Activated CD8-positive, alpha-beta T cell treated with anti-CD3 and anti-CD28 coated beads, Interleukin-2, amount 10 ng/mL, durations not matched to agents 7 days and 5 days (primary cell): Measurements from ENCODE around the gene BMPR1B. TPM values are rescaled to one million over a fixed set of nuclear protein-coding genes. Genes with fewer than 3 reads are reported as not detected.
"Not testable (repeated sequence)": the region's sequence is repeated elsewhere in the genome, so short reads cannot be mapped to it uniquely, and the experiment has no call there.

ENCODE experiments used
- ATAC-seq: fragments of 150-1000 bp; cut with Tn5 transposase; one replicate; pipeline ENCODE4 v1.10.0; 2021; ENCODE audit warnings: moderate library complexity
- CTCF ChIA-PET: fragments of 350-600 bp; sonication (Branson Sonifier 250); formaldehyde crosslinking; loops from one replicate; lab custom pipeline; 2021; ENCODE audit warnings: antibody characterized with exemption; lab: Charles Lee
- POLR2A ChIA-PET: fragments of 350-600 bp; sonication (Branson Sonifier 250); formaldehyde crosslinking; loops from one replicate; lab custom pipeline; 2021; ENCODE audit warnings: antibody characterized with exemption; lab: Charles Lee
- DNase-seq: peaks from one replicate; pipeline ENCODE4 v3.0.0-alpha.2; 2020
- H3K27ac Mint-ChIP-seq: one replicate; pipeline ENCODE4 v1.8.0; 2021; ENCODE audit warnings: mild to moderate bottlenecking, mixed read lengths
- H3K27me3 Mint-ChIP-seq: one replicate; pipeline ENCODE4 v1.8.0; 2021; ENCODE audit warnings: low read depth, mixed read lengths
- H3K36me3 Mint-ChIP-seq: one replicate; pipeline ENCODE4 v1.8.0; 2021; ENCODE audit warnings: low read depth, mixed read lengths
- H3K4me1 Mint-ChIP-seq: one replicate; pipeline ENCODE4 v1.8.0; 2021; ENCODE audit warnings: low read depth, mixed read lengths
- H3K4me3 Mint-ChIP-seq: one replicate; pipeline ENCODE4 v1.8.0; 2021; ENCODE audit warnings: mild to moderate bottlenecking, mixed read lengths
- H3K9me3 Mint-ChIP-seq: one replicate; pipeline ENCODE4 v1.8.0; 2022; ENCODE audit warnings: mixed read lengths; ENCODE audit not compliant: insufficient read depth
- total RNA-seq, 2 experiments: library from RNA; stranded (reverse); gene quantifications; one replicate each; pipeline ENCODE4 v1.2.3, GENCODE V29; 2021

BMPR1B gene
- total RNA-seq, 2 experiments from 2014 or later, result not detected

- no peak overlapping the region for H3K27ac Mint-ChIP-seq
- no peaks in the 10 kb centered on the region for H3K9me3 Mint-ChIP-seq
- H3K36me3 Mint-ChIP-seq, result no peaks in the 10 kb centered on the region
- no peak for ATAC-seq
- H3K4me1 Mint-ChIP-seq, result no peaks in the 10 kb centered on the region
- CTCF ChIA-PET, result no interaction called here
- H3K27me3 Mint-ChIP-seq, result peaks cover 2% of the 10 kb centered on the region
- POLR2A ChIA-PET, result no interaction called here
- no peak overlapping the region for H3K4me3 Mint-ChIP-seq
- no peak for DNase-seq
These were observed 351.2 kb downstream of the BMPR1B start for GRCh38 chr4:95108883-95109421.

- H3K27ac Mint-ChIP-seq, result no peak overlapping the region
- H3K27me3 Mint-ChIP-seq, result peaks cover 5% of the 10 kb centered on the region
- no peaks in the 10 kb centered on the region for H3K9me3 Mint-ChIP-seq
- H3K36me3 Mint-ChIP-seq, result no peaks in the 10 kb centered on the region
- no peak overlapping the region for H3K4me3 Mint-ChIP-seq
- ATAC-seq (no peak), DNase-seq (no peak)
- ChIA-PET POLR2A (no interaction called here), CTCF (no interaction called here)
- no peaks in the 10 kb centered on the region for H3K4me1 Mint-ChIP-seq
These were observed 356.8 kb downstream of the BMPR1B start for GRCh38 chr4:95114521-95114920.

GRCh38 chr4:95118497-95118896 is 360.7 kb downstream of the BMPR1B start:
- CTCF ChIA-PET, result no interaction called here
- H3K27ac Mint-ChIP-seq, result no peak overlapping the region
- POLR2A ChIA-PET, result no interaction called here

GRCh38 chr4:95120456-95120855 is 362.7 kb downstream of the BMPR1B start:
- no peaks in the 10 kb centered on the region for H3K36me3 Mint-ChIP-seq
- no peaks in the 10 kb centered on the region for H3K9me3 Mint-ChIP-seq
- H3K4me1 Mint-ChIP-seq, result no peaks in the 10 kb centered on the region
- ChIA-PET CTCF (no interaction called here), POLR2A (interaction anchor here (0.6 kb wide), 1 partner anchor 195 kb away, joined by 3 read pairs; no protein-coding TSS in a partner anchor)
- H3K4me3 Mint-ChIP-seq, result no peak overlapping the region
- DNase-seq, result no peak
- no peak for ATAC-seq
- no peak overlapping the region for H3K27ac Mint-ChIP-seq
- H3K27me3 Mint-ChIP-seq, result no peaks in the 10 kb centered on the region

More at GRCh38 chr4:95118497-95118896, 360.7 kb downstream of the BMPR1B start:
- H3K9me3 Mint-ChIP-seq, result no peaks in the 10 kb centered on the region
- no peak for ATAC-seq
- no peak for DNase-seq
- H3K27me3 Mint-ChIP-seq, result peaks cover 3% of the 10 kb centered on the region
- no peaks in the 10 kb centered on the region for H3K36me3 Mint-ChIP-seq
- H3K4me1 Mint-ChIP-seq, result no peaks in the 10 kb centered on the region
- H3K4me3 Mint-ChIP-seq, result no peak overlapping the region

- no peak for ATAC-seq
- CTCF ChIA-PET, result no interaction called here
- Mint-ChIP-seq H3K27me3 (no peaks in the 10 kb centered on the region), H3K9me3 (no peaks in the 10 kb centered on the region), H3K27ac (no peak overlapping the region), H3K36me3 (no peaks in the 10 kb centered on the region), H3K4me3 (no peak overlapping the region), H3K4me1 (no peaks in the 10 kb centered on the region)
- no peak for DNase-seq
- POLR2A ChIA-PET, result no interaction called here
These were observed 364.2 kb downstream of the BMPR1B start for GRCh38 chr4:95122001-95122400.

GRCh38 chr4:95124906-95125504 is 367.2 kb downstream of the BMPR1B start:
- H3K4me1 Mint-ChIP-seq, result peaks cover under 1% of the 10 kb centered on the region
- H3K36me3 Mint-ChIP-seq, result no peaks in the 10 kb centered on the region
- DNase-seq (no peak), ATAC-seq (no peak)
- ChIA-PET POLR2A (no interaction called here), CTCF (interaction anchor here (0.7 to 1.6 kb wide), 6 partner anchors 20 to 509 kb away, joined by 3 to 6 read pairs (median 3); no protein-coding TSS in a partner anchor)
- H3K4me3 Mint-ChIP-seq, result no peak overlapping the region
- H3K27ac Mint-ChIP-seq, result no peak overlapping the region
- no peaks in the 10 kb centered on the region for H3K9me3 Mint-ChIP-seq
- H3K27me3 Mint-ChIP-seq, result peaks cover 6% of the 10 kb centered on the region

GRCh38 chr4:95129031-95129430 is 371.3 kb downstream of the BMPR1B start:
- Mint-ChIP-seq H3K9me3 (no peaks in the 10 kb centered on the region), H3K27me3 (peaks cover 9% of the 10 kb centered on the region), H3K36me3 (no peaks in the 10 kb centered on the region), H3K27ac (no peak overlapping the region), H3K4me1 (peaks cover 2% of the 10 kb centered on the region), H3K4me3 (no peak overlapping the region)
- ChIA-PET CTCF (no interaction called here), POLR2A (no interaction called here)
- ATAC-seq (no peak), DNase-seq (no peak)

- H3K36me3 Mint-ChIP-seq, result no peaks in the 10 kb centered on the region
- ChIA-PET CTCF (no interaction called here), POLR2A (no interaction called here)
- no peak for ATAC-seq
- H3K27ac Mint-ChIP-seq, result no peak overlapping the region
- DNase-seq, result no peak
- peaks cover 2% of the 10 kb centered on the region for H3K4me1 Mint-ChIP-seq
- H3K4me3 Mint-ChIP-seq, result no peak overlapping the region
- peaks cover 9% of the 10 kb centered on the region for H3K27me3 Mint-ChIP-seq
- H3K9me3 Mint-ChIP-seq, result no peaks in the 10 kb centered on the region
These were observed 372.1 kb downstream of the BMPR1B start for GRCh38 chr4:95129821-95130311.

- ATAC-seq, H3K4me1 Mint-ChIP-seq, CTCF ChIA-PET, H3K4me3 Mint-ChIP-seq, H3K27ac Mint-ChIP-seq, H3K36me3 Mint-ChIP-seq, DNase-seq, POLR2A ChIA-PET, H3K9me3 Mint-ChIP-seq: not testable (repeated sequence)
- H3K27me3 Mint-ChIP-seq, result peaks cover 14% of the 10 kb centered on the region
These were observed 376.3 kb downstream of the BMPR1B start for GRCh38 chr4:95134016-95134415.

- H3K36me3 Mint-ChIP-seq, H3K4me1 Mint-ChIP-seq, DNase-seq, H3K27me3 Mint-ChIP-seq, H3K27ac Mint-ChIP-seq, ATAC-seq, H3K4me3 Mint-ChIP-seq, CTCF ChIA-PET, H3K9me3 Mint-ChIP-seq, POLR2A ChIA-PET: not testable (repeated sequence)
These were observed 381.7 kb downstream of the BMPR1B start for GRCh38 chr4:95139424-95139823.

- Mint-ChIP-seq H3K9me3 (no peaks in the 10 kb centered on the region), H3K27ac (no peak overlapping the region), H3K27me3 (peaks cover 17% of the 10 kb centered on the region), H3K4me1 (no peaks in the 10 kb centered on the region), H3K36me3 (no peaks in the 10 kb centered on the region), H3K4me3 (no peak overlapping the region)
- ChIA-PET POLR2A (no interaction called here), CTCF (no interaction called here)
- ATAC-seq (no peak), DNase-seq (no peak)
These were observed 383.6 kb downstream of the BMPR1B start for GRCh38 chr4:95141361-95141760.

GRCh38 chr4:95142932-95143331 is 385.2 kb downstream of the BMPR1B start:
- DNase-seq, result no peak
- H3K27me3 Mint-ChIP-seq, result peaks cover 16% of the 10 kb centered on the region
- POLR2A ChIA-PET, result no interaction called here

More at GRCh38 chr4:95142932-95143331, 385.2 kb downstream of the BMPR1B start:
- Mint-ChIP-seq H3K9me3 (no peaks in the 10 kb centered on the region), H3K4me3 (no peak overlapping the region), H3K27ac (no peak overlapping the region), H3K36me3 (no peaks in the 10 kb centered on the region), H3K4me1 (no peaks in the 10 kb centered on the region)
- CTCF ChIA-PET, result no interaction called here
- ATAC-seq, result no peak
